NCI-H2107 (cell line): Measurements from ENCODE around the gene APOBEC3C.
"Not testable (repeated sequence)": the region's sequence is repeated elsewhere in the genome, so short reads cannot be mapped to it uniquely, and the experiment has no call there.

Experiments
- DNase-seq: peaks from one replicate; lab custom pipeline; 2025; lab: John Stamatoyannopoulos, UW

The APOBEC3C gene

DNA sequence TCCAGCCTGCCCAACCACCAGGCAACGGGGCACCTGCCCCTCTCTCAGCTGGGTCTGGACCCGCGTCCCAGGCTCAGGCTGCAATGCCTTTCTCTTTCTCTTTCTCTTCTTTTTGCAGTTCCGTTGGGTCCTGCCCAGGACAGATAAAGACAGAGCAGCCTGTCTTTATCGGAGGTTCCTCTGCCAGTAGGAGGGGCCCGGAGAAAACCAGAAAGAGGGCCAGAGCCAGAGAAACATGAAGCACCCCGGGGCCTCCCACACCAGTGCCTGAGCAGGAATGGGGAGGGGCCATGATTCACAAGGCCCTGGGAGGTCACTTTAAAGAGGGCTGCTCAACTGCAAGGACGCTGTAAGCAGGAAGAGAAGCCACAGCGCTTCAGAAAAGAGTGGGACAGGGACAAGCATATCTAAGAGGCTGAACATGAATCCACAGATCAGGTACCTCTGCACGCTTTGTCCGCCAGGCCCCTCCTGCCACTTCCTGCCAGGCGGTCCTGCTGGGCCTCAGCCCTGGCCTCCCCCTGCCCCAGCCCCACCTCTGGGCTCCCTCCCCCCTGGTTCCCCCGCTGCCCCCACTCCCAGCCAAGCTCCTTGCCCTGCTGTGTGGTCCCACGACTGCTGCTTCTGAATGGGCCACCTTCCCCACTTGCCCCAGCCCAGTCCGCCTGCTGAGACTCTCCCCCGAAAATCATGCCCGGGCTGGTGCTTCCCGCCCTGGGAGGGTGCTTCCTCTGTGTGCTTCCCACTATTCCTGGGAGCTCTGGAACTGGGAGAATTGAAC lies at the start of gene APOBEC3C:
Gene APOBEC3C (plus strand): TSS at position 316 of the 781 bp plus-strand sequence. CDS start 106 bp downstream, at position 422.
- no peak for DNase-seq

DNA sequence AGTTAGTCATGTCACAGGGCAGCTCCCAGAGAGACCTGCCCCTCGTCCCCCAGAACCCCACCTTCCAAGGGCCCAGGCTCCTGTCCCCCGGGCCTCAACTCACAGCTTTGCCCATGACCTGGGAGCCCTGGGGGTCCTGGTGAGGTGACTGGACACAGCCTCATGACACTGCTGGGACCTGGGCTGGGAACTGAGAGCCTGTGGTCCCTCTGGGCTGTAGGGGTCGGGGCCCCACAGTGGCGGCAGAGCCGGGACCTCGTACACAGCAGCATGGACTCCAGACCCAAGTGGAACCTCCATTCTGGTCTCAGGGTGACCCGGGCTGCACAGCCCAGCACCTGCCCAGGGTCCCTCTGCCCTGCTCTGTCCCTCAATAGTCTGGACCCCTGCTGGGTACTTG lies 49.8 kb upstream of the APOBEC3C start:
- no peak for DNase-seq

DNA sequence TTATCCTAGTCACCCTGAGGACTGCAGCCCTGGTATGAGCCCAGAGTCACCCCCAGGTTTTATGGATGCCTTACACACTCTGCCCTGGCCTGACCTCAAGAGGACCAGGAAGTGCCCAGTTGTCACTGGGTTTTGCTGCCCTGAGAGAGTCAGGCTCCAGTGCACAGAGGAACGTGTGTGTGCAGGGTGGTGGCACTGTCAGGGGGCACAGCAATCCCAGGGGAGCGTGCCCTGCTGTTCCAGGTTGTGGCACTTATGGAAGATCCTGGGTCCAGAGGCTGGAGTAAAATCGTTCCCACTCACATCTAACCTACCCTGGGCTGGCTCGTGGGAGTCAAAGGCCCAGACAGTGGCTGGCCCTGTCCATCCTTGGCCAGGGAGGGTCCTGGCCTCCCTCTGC lies 49.1 kb upstream of the APOBEC3C start:
- no peak for DNase-seq

DNA sequence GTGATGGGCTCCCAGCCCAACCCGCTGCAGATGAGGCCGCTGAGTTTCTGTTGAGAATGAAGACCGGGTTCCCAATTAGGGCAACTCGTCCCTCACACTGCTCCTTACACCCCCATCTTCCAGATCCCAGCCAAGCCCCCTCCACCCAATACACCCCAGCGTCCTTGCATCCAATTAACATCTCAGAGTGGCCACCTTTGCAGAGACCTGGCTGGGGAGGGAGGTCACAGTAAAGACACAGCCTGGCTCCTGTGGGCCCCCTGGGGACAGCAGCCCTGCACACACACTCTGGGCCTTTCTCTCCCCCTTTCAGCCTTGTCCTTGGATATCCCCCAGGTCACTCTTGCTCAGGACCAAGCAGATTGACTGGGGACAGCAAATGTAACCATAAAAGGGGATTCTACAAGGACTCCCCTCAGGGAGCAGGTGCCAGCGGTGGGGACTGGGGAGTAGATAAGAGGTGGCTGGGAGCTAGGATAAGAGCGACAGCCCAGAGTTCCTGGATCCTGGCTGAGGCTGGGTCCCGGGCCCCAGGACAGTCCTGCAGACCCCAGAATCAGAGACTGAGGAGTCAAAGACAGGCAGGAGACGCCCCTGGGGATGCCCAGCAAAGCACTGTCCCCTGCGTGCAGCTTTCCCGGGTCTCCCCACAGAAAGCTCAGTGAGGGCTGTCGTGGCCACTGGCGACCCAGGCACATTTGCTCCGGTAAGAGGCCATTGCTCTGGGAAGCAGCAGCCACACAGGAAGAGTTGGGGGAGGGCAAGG lies 48.3 kb upstream of the APOBEC3C start:
- DNase-seq: no peak

DNA sequence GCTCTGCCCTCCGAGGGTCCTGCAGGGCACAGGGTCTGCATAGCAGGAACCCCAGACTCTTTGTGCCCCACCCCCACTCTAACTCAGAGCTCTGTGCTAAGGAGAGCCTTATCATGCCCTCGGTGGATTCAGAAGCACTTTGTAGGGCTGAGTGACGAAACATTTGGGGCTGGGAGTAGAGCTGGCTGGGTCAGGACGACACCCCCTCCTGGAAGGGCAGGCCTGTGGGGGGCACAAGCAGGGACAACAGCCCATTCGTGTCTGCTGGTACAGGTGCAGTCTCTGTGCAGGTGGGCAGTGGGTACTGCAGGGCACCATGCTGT lies 47.7 kb upstream of the APOBEC3C start:
- DNase-seq: no peak

DNA sequence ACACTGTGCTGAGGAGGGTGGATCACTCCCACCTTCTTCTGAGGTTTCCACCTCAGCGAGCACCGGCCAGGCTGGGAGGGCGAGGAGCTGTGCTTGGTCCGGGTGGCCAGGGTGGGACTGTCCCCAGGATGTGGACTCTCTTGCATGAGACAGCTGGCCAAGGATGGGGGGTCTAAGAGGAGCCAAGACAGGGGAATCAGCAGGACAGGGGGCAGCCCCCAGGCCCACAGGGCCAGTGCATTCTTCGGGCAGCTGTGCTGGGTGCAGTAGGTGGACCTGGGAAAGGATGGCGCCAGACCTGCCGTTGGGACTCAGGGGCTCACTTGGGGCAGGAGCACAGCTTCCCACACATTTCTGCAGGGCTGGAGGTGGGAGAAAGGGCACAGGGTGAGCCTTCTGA lies 47.1 kb upstream of the APOBEC3C start:
- DNase-seq: no peak

DNA sequence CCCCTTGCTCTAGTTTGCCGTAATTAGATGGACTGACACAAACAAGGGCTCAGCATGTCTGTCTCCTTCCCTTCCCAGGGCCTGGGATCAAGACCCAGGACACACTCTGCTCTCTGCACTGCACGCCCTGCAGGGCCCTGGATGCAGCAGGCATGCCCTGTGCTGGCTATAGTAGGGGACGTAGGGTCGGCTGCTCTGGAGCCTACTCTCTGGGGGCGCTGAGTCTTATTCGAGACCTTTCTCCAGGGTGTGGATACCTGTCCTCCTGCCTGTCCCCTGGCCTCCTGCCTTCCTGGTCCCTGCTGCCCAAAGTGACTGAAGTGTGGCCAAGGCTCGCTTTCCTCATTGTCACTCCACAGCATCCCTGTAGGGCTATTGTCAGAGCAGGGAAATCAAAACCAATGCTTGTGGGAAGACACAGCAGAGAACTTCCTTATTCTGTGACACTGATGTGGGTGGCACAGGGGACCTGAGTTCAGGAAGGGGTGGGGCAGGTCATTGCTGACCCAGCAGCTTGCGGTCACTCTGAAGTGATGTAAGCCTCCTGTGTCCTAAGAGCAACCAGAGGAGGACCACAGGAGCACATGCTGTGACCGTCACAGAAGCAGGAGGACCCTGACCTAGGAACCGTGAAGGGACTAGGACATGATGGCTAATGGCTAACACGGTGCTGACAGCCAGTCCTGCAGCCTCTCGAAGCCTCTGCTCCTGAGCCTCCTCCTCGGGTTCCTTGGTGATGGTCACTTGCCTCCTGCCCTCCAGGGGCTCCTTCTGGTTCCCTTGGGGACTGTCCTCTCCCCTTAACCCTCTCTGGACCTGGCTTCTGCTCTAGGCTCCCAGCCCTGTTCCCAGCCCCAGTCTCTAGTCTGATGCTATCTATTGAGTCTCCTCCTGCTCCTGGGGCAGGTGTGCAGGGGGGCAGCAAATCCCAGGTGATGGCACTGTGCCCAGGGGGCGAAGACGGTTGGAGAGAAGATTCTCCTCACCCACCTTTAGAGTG lies 46.3 kb upstream of the APOBEC3C start:
- DNase-seq: no peak

DNA sequence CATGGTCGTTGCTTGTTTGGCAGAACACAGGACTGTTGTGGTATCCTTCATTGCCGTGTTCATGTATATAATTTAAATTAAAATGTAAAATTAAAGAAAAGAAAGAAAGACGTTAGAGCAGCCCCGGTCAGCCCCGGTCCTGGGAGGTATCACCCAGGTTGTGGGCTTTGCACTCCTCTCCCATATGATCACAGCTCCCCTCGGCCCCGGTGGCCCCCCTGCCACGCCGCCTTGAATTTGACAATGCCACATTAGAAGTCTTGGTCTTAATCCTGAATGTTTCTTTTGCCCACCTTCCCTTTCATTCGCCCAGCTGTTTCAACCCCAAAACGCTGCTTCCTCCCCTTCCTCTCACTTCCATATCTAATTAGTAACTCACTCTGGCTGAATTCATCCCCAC lies 45.3 kb upstream of the APOBEC3C start:
- no peak for DNase-seq

DNA sequence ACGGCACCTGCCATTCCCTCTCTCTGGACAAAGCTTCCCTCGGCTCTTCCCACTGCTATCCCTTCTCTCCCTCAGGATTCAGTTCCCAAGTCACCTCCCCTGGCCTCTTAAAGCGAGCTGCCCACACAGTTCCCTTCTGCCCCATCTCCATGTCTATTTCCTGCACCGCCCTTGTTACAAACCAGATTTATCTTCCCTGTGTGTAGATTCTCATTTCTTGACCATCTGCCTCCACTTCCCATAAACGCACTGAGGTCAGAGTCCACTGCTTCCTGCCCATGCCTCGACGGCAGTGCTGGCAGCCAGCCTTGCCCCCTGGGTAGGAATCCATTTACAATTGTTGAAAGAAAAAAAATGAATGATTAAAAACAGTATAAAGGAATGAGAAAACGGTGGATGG lies 43.5 kb upstream of the APOBEC3C start:
- no peak for DNase-seq

DNA sequence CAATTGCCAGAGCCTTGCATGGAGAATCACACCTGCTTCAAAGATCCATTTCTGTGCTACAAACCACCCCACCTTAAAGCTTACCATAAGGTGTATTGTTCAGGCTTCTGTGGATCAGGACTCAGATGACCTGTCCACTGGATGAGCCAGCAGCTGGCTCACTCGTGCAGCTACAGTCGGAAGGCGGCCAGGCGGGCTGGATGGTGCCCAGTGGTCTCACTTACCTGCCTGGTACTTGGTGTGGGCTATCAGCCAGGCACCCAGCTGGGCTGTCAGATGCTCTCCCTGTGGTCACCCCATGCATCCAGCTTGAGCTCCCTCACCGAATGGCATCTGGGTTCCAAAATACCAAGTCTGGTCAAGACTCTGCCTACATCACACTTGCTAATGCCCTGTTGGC lies 42.9 kb upstream of the APOBEC3C start:
- no peak for DNase-seq

DNA sequence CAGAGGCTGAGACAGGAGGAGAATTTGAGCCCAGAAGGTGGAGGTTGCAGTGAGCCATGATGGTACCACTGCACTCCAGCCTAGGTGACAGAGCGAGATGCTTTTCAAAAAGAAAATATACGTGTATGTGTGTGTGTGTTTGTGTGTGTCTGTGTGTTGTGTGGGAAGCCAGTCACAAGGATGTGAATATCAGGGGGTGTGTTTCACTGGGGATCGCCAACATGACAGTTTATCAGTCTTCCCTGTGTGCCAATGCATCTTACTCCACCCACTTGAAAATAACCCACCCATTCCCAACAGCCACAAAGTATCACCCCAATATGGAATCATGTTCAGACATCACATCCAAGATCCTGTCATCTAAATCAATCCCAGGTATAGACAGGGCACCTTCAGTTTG lies 42.3 kb upstream of the APOBEC3C start:
- DNase-seq: no peak

DNA sequence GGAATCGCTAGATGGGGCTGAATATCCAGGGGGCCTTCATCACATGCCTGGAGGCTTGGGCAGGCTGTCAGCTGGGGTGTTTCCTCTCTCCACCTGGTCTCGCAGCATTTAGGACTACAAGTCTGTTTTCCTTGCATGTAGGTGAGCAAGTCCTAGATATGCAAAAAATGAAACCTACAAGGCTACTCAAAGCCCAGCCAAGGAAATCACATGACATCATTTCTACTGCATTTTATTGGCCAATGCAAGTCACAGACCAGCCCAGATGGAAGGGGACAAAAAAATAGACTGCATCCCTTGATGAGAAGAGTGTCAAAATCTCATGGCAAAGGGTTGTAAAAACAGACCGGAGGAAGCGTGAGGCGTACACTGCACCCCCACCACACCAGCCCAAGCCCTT lies 41.5 kb upstream of the APOBEC3C start:
- DNase-seq: no peak

DNA sequence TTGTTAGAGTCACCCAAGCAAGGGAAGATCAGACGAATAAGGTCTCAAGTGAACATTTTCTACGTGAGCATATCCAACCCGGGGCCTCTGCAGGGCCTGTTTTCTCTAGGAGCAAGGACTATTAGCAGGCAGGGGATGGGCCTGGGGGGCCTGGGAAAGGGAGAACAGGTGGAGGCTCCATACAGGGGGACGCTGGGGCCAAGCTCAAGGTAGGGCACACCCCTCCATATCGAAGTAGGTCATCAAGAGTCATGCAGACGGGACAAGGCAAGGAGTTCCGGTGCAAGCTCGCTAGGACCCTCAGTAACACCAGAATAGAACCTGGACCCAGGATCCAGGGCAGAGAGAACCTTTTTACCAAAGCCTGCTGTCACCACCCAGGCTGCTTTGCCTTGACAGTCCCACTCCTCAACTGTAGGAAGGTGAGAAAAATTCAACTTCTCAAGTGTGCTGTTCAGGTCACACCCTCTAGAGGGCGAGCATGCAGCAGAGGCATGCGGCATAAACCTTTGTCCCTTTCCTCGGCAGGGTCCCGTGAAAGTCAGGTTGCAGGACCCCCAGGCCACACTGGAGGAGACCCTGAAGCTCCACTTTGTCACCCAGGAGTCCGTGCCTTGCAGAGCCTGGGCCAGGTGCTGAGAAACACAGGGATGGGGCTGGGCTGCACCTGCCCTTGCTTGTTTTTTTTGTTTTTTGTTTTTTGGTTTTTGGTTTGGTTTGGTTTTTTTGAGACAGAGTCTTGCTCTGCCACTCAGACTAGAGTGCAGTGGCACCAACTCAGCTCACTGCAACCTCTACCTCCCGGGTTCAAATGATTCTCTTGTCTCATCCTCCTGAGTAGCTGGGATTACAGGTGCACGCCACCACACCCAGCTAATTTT lies 40.5 kb upstream of the APOBEC3C start:
- DNase-seq: no peak

DNA sequence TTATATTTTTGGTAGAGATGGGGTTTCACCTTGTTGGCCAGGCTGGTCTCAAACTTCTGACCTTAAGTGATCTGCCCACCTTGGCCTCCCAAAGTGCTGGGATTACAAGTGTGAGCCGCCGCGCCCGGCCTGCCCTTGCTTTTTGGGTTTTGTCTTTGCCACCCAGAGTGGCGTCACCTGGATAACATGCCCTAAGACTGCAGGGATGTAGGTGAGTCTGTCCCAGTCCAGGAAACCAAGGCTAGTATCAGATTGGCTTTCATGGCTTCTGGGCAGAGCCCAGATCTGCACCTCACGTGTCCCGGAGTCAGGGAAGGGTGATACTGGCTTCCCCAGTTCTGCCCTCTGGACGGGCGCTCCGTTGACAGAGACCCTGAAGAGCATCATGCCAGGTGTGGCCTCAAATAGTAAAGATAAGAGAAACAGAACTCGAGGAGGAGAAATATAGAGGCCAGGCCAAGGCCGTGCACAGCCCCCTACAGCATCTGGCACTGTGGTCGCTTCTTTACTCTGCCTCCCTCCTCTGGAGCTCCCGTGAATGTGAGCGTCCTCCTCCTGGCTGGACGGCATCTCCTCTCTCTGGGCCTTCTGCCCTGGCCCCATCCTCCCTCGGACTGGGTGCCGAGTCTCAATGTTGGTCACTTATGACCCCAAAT lies 39.8 kb upstream of the APOBEC3C start:
- DNase-seq: no peak

DNA sequence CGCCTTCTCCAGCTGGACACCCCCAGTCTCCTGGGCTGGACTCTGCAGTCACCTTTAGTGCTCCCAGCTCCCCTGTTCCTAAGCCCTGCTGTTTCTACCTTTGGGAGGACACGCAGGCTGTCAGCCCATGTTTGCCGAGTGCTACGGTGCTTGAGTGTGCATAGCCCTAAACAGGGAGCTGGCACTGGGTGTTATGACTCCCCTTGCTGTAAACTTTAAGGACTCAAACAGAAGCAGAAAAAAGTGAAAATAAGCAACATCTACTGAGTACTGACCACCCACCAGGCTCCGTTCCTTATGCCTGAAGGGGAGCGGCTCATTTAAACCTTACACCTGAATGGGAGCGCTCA lies 39.3 kb upstream of the APOBEC3C start:
- DNase-seq: no peak

DNA sequence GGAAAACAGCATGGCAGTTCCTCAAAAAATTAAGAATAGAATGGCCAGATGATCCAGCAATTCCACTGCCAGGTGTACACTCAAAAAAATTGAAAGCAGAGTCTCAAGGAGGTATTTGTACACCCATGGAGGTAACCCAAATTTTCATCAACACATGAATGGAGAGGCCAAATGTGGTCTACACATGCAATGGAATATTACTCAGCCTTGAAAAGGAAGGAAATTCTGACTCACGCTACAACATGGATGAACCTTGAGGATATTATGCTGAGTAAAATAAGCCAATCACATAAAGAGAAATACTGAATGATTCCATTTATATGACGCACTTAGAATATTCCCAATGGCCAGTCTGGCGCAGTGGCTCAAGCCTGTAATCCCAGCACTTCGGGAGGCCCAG lies 36.8 kb upstream of the APOBEC3C start:
- DNase-seq: not testable (repeated sequence)

DNA sequence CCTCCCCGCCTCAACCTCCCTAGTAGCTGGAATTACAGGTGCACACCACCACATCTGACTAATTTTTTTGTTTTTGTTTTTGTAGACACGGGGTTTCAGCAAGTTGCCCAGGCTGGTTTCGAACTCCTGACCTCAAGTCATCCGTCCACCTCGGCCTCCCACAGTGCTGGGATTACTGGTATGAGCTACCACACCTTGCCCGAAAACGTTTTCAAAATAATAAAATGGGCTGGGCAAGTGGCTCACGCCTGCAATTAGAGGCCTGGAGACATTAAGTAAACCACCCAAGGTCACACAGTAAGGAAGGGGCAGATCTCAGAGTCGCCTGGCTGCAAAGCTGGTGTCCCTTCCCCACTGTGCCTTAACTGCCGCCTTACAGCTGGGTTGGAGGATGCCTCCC lies 33.5 kb upstream of the APOBEC3C start:
- DNase-seq: not testable (repeated sequence)

DNA sequence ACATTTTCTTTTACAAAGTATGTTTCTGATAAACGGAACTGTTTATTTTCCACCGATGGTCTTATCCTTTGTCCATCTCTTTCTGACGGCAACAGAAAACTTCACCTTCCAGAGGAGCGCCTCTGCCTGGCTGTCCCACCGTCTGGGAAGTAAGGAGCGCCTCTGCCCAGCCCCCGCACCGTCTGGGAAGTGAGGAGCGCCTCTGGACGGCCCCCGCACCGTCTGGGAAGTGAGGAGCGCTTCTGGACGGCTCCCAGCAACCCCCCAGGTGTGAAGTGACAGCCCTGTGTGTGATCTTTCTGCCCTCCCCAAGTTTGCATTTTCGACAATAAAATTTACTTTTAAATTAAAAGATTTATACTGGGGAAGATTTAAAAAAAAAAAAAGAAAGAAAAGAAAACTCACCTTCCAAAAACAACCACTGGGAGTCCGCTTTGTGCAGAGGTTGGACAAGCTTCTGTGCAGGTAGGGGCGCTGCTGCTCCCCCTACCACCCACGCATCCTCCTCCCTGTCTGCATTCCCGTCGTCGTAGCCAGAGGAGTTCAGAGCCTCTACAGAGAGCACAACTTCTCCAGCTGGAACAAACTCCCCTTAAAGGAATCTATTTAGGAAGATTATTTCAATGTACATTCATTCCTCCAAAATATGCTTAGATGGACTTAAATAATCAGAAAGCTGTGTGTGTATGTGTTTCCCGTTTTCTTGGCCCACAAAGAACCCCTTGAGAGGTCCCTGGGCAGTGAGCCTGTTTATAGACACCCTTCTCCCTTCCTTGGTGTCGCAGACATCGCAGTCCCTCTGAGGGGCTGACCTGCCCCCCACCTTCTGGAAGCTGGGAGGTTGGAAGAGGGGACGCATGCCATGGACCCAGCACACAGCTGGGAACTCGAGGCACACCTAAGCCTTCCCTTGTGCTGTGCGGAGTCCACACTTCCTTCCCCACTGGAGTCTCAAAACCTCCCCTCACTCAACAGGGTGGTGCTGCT lies 32.8 kb upstream of the APOBEC3C start:
- no peak for DNase-seq

DNA sequence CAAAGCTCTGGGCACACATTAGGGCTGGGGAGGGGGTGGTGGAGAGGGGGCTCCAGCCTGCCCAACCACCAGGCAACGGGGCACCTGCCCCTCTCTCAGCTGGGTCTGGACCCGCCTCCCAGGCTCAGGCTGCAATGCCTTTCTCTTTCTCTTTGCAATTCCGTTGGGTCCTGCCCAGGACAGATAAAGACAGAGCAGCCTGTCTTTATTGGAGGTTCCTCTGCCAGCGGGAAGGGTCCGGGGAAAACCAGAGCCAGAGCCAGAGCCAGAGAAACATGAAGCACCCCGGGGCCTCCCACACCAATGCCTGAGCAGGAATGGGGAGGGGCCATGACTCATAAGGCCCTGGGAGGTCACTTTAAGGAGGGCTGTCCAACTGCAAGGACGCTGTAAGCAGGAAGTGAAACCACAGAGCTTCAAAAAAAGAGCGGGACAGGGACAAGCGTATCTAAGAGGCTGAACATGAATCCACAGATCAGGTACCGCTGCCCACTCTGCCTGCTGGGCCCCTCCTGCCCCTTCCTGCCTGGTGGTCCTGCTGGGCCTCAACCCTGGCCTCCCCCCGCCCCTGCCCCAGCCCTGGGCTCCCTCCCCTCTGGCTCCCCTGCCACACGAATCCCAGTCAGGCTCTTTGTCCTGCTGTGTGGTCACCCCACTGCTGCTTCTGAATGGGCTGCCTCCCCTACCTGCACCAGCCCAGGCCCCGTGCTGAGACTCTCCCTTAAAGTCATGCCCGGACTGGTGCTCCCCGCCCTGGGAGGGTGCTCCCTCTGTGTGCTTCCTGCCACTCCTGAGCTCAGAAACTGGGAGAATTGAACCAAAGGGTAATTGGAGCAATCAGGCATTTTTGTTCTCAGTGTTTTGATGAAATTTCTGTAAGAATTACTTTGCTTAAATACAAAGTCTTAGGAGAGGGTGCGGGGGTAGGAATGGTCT lies 31.8 kb upstream of the APOBEC3C start, which contains the start of gene APOBEC3B:
Gene APOBEC3B (plus strand): TSS at position 356 of the 936 bp plus-strand sequence. CDS start 107 bp downstream, at position 463.
- DNase-seq: no peak
